ACC112 (cell line): ENCODE data around the gene MMP15.

Experiments used
- H2AFZ ChIP-seq: fragments of 200-600 bp; sonication (generic); one replicate; pipeline ENCODE4 v1.6.0; 2017; ENCODE audit warnings: antibody characterized with exemption, low read length; ENCODE audit not compliant: unreplicated experiment
- H3K27ac ChIP-seq: fragments of 200-600 bp; sonication (generic); 2 replicates; pipeline ENCODE4 v1.5.1; 2014; ENCODE audit warnings: low read depth, mild to moderate bottlenecking, antibody characterized with exemption, low read length, moderate library complexity
- H3K27me3 ChIP-seq: fragments of 200-600 bp; sonication (generic); 2 replicates; pipeline ENCODE4 v1.6.1; 2014; ENCODE audit warnings: mild to moderate bottlenecking, antibody characterized with exemption, low read length, moderate library complexity, mixed read lengths; ENCODE audit not compliant: insufficient read depth
- H3K36me3 ChIP-seq: fragments of 200-600 bp; sonication (generic); 2 replicates; pipeline ENCODE4 v1.6.1; 2016; ENCODE audit warnings: mild to moderate bottlenecking, antibody characterized with exemption, low read length, moderate library complexity, mixed read lengths; ENCODE audit not compliant: insufficient read depth
- H3K4me1 ChIP-seq: fragments of 200-600 bp; sonication (generic); one replicate; pipeline ENCODE4 v1.6.1; 2016; ENCODE audit warnings: low read length, mixed read lengths; ENCODE audit not compliant: insufficient read depth, unreplicated experiment, control insufficient read depth
- H3K4me3 ChIP-seq: fragments of 200-600 bp; sonication (generic); 2 replicates; pipeline ENCODE4 v1.5.1; 2014; ENCODE audit warnings: mild to moderate bottlenecking, low read depth, low read length
- H3K79me2 ChIP-seq: fragments of 200-600 bp; sonication (generic); one replicate; pipeline ENCODE4 v1.6.0; 2016; ENCODE audit warnings: low read length; ENCODE audit not compliant: control insufficient read depth, unreplicated experiment, insufficient read depth

The MMP15 gene

GRCh38 chr16:57996406-57997175 lies 29.0 kb upstream of the MMP15 start:
- H3K36me3 ChIP-seq = peaks cover 2% of the 10 kb centered on the region; the same call in 1 of the 2 replicates
- no peak overlapping the region for H3K4me3 ChIP-seq
- no peak overlapping the region for H2AFZ ChIP-seq
- H3K79me2 ChIP-seq = peaks cover 23% of the 10 kb centered on the region
- H3K4me1 ChIP-seq = peaks cover 13% of the 10 kb centered on the region
- no peak overlapping the region for H3K27ac ChIP-seq
- H3K27me3 ChIP-seq = no peaks in the 10 kb centered on the region

GRCh38 chr16:57997176-57997527 lies 28.4 kb upstream of the MMP15 start:
- Histone ChIP-seq H3K27ac (no peak overlapping the region), H3K36me3 (peaks cover 2% of the 10 kb centered on the region; the same call in 1 of the 2 replicates), H3K79me2 (peaks cover 28% of the 10 kb centered on the region), H3K27me3 (no peaks in the 10 kb centered on the region), H2AFZ (no peak overlapping the region), H3K4me3 (no peak overlapping the region), H3K4me1 (peaks cover 17% of the 10 kb centered on the region)

- Histone ChIP-seq H3K79me2 (peaks cover 32% of the 10 kb centered on the region), H3K36me3 (peaks cover 2% of the 10 kb centered on the region; the same call in 1 of the 2 replicates), H3K27me3 (no peaks in the 10 kb centered on the region), H2AFZ (no peak overlapping the region), H3K4me1 (peaks cover 21% of the 10 kb centered on the region), H3K27ac (no peak overlapping the region), H3K4me3 (no peak overlapping the region)
These were observed 27.9 kb upstream of the MMP15 start for GRCh38 chr16:57997528-57998265.

- H2AFZ ChIP-seq = no peak overlapping the region
- peaks cover 2% of the 10 kb centered on the region; the same call in 1 of the 2 replicates for H3K36me3 ChIP-seq
- peaks cover 32% of the 10 kb centered on the region for H3K79me2 ChIP-seq
- H3K4me1 ChIP-seq = peaks cover 25% of the 10 kb centered on the region
- peak overlapping the region; percentile 94 for H3K4me3 ChIP-seq
- H3K27ac ChIP-seq = no peak overlapping the region
- no peaks in the 10 kb centered on the region for H3K27me3 ChIP-seq
These were observed 27.1 kb upstream of the MMP15 start for GRCh38 chr16:57998486-57998885.

GRCh38 chr16:57998992-57999365 lies 26.6 kb upstream of the MMP15 start:
- H3K4me3 ChIP-seq = peak overlapping the region; percentile 94
- peaks cover 2% of the 10 kb centered on the region; the same call in 1 of the 2 replicates for H3K36me3 ChIP-seq
- no peaks in the 10 kb centered on the region for H3K27me3 ChIP-seq
- no peak overlapping the region for H2AFZ ChIP-seq
- peaks cover 30% of the 10 kb centered on the region for H3K4me1 ChIP-seq
- H3K27ac ChIP-seq = 0 out of 2 replicates have a peak overlapping the region, but pooled peaks have one; percentile 4
- peaks cover 32% of the 10 kb centered on the region for H3K79me2 ChIP-seq

GRCh38 chr16:57999366-57999970 lies 26.1 kb upstream of the MMP15 start:
- Histone ChIP-seq H2AFZ (no peak overlapping the region), H3K36me3 (peaks cover 2% of the 10 kb centered on the region; the same call in 1 of the 2 replicates), H3K4me1 (peaks cover 35% of the 10 kb centered on the region), H3K27ac (0 out of 2 replicates have a peak overlapping the region, but pooled peaks have one; percentile 1), H3K4me3 (peak overlapping the region; percentile 94), H3K27me3 (no peaks in the 10 kb centered on the region), H3K79me2 (peaks cover 32% of the 10 kb centered on the region)

GRCh38 chr16:57999971-58000705 lies 25.4 kb upstream of the MMP15 start, which contains the start of gene ZNF319:
Gene ZNF319, minus strand, starts transcription at chr16:58000672. Its CDS starts 2,407 bp downstream, at chr16:57998265.
- Histone ChIP-seq H3K36me3 (peaks cover 2% of the 10 kb centered on the region; the same call in 1 of the 2 replicates), H3K27me3 (no peaks in the 10 kb centered on the region), H3K79me2 (peaks cover 32% of the 10 kb centered on the region), H2AFZ (peak within 1 kb of the TSS; percentile 85), H3K4me1 (peaks cover 40% of the 10 kb centered on the region), H3K27ac (peak within 1 kb of the TSS; percentile 20; the same call in 1 of the 2 replicates), H3K4me3 (peak within 1 kb of the TSS; percentile 94)

GRCh38 chr16:58000706-58001676 lies 24.6 kb upstream of the MMP15 start, which contains the start of gene USB1:
Gene USB1, plus strand, starts transcription at chr16:58001407. Its CDS starts 77 bp downstream, at chr16:58001484.
- Histone ChIP-seq H3K4me1 (peaks cover 40% of the 10 kb centered on the region), H3K27ac (peak within 1 kb of the TSS; percentile 20; the same call in 1 of the 2 replicates), H2AFZ (peak within 1 kb of the TSS; percentile 85), H3K36me3 (peaks cover 4% of the 10 kb centered on the region), H3K27me3 (no peaks in the 10 kb centered on the region), H3K4me3 (peak within 1 kb of the TSS; percentile 94), H3K79me2 (peaks cover 29% of the 10 kb centered on the region)

- H3K27me3 ChIP-seq = no peaks in the 10 kb centered on the region
- no peak overlapping the region for H3K27ac ChIP-seq
- peaks cover 34% of the 10 kb centered on the region for H3K79me2 ChIP-seq
- H3K36me3 ChIP-seq = peaks cover 10% of the 10 kb centered on the region
- no peak overlapping the region for H2AFZ ChIP-seq
- H3K4me1 ChIP-seq = peaks cover 40% of the 10 kb centered on the region
- H3K4me3 ChIP-seq = peak overlapping the region; percentile 94
These were observed 23.7 kb upstream of the MMP15 start for GRCh38 chr16:58001781-58002415.
